Measurements from ENCODE around the gene CEP89.

The CEP89 gene

GRCh38 chr19:32908641-32909190 is 63.0 kb downstream of the CEP89 start:
- TF ChIP-seq CTCF (conservative IDR thresholded peaks at IDR 0.05; ENCODE audit: low read depth, low read length), result no peak
- H3K27me3 ChIP-seq (ENCODE audit: insufficient read depth, low read depth), result no peaks in the 10 kb centered on the region
- no peaks in the 10 kb centered on the region for H4K20me1 ChIP-seq (ENCODE audit: insufficient read depth)
- H3K4me3 ChIP-seq (IDR thresholded peaks at IDR 0.05; ENCODE audit: insufficient read depth, low read depth, low read length), result no peak overlapping the region
- no peak overlapping the region for H3K9ac ChIP-seq
- no peaks in the 10 kb centered on the region for H3K36me3 ChIP-seq (ENCODE audit: insufficient read depth)
- no peaks in the 10 kb centered on the region for H3K79me2 ChIP-seq (ENCODE audit: insufficient read depth, low read depth)
- no peaks in the 10 kb centered on the region for H3K4me1 ChIP-seq (ENCODE audit: low read depth, poor library complexity, severe bottlenecking)
- no peak overlapping the region for H2AFZ ChIP-seq (ENCODE audit: low read depth)
- no peak overlapping the region for H3K27ac ChIP-seq
- H3K4me2 ChIP-seq, result no peak overlapping the region

- Histone ChIP-seq H3K4me3 (IDR thresholded peaks at IDR 0.05; ENCODE audit: insufficient read depth, low read depth, low read length) (no peak overlapping the region), H3K27me3 (ENCODE audit: insufficient read depth, low read depth) (no peaks in the 10 kb centered on the region), H3K4me2 (no peak overlapping the region), H3K36me3 (ENCODE audit: insufficient read depth) (no peaks in the 10 kb centered on the region), H2AFZ (ENCODE audit: low read depth) (no peak overlapping the region), H3K4me1 (ENCODE audit: low read depth, poor library complexity, severe bottlenecking) (no peaks in the 10 kb centered on the region), H4K20me1 (ENCODE audit: insufficient read depth) (no peaks in the 10 kb centered on the region), H3K27ac (no peak overlapping the region), H3K79me2 (ENCODE audit: insufficient read depth, low read depth) (no peaks in the 10 kb centered on the region), H3K9ac (no peak overlapping the region)
- TF ChIP-seq CTCF (conservative IDR thresholded peaks at IDR 0.05; ENCODE audit: low read depth, low read length), result no peak
These were observed 69.3 kb downstream of the CEP89 start for GRCh38 chr19:32902448-32902847.

GRCh38 chr19:32901504-32902161 is 70.1 kb downstream of the CEP89 start:
- H3K4me3 ChIP-seq (IDR thresholded peaks at IDR 0.05; ENCODE audit: insufficient read depth, low read depth, low read length), result no peak overlapping the region
- no peaks in the 10 kb centered on the region for H3K27me3 ChIP-seq (ENCODE audit: insufficient read depth, low read depth)
- H3K4me2 ChIP-seq, result no peak overlapping the region
- peaks cover 6% of the 10 kb centered on the region for H3K4me1 ChIP-seq (ENCODE audit: low read depth, poor library complexity, severe bottlenecking)
- H3K79me2 ChIP-seq (ENCODE audit: insufficient read depth, low read depth), result no peaks in the 10 kb centered on the region
- no peaks in the 10 kb centered on the region for H4K20me1 ChIP-seq (ENCODE audit: insufficient read depth)
- no peak overlapping the region for H2AFZ ChIP-seq (ENCODE audit: low read depth)
- TF ChIP-seq CTCF (conservative IDR thresholded peaks at IDR 0.05; ENCODE audit: low read depth, low read length), result no peak
- H3K9ac ChIP-seq, result no peak overlapping the region
- H3K36me3 ChIP-seq (ENCODE audit: insufficient read depth), result no peaks in the 10 kb centered on the region
- no peak overlapping the region for H3K27ac ChIP-seq

GRCh38 chr19:32896516-32897214 is 75.1 kb downstream of the CEP89 start:
- no peaks in the 10 kb centered on the region for H3K27me3 ChIP-seq (ENCODE audit: insufficient read depth, low read depth)
- H3K79me2 ChIP-seq (ENCODE audit: insufficient read depth, low read depth), result no peaks in the 10 kb centered on the region
- peaks cover 7% of the 10 kb centered on the region for H3K4me1 ChIP-seq (ENCODE audit: low read depth, poor library complexity, severe bottlenecking)
- H3K9ac ChIP-seq, result no peak overlapping the region
- H3K4me2 ChIP-seq, result no peak overlapping the region
- no peak overlapping the region for H2AFZ ChIP-seq (ENCODE audit: low read depth)
- no peak overlapping the region for H3K4me3 ChIP-seq (IDR thresholded peaks at IDR 0.05; ENCODE audit: insufficient read depth, low read depth, low read length)
- TF ChIP-seq CTCF (conservative IDR thresholded peaks at IDR 0.05; ENCODE audit: low read depth, low read length), result no peak
- no peaks in the 10 kb centered on the region for H4K20me1 ChIP-seq (ENCODE audit: insufficient read depth)
- no peaks in the 10 kb centered on the region for H3K36me3 ChIP-seq (ENCODE audit: insufficient read depth)
- H3K27ac ChIP-seq, result no peak overlapping the region
